ENCODE data around the gene PLXNB2. TPM values are rescaled to one million over a fixed set of nuclear protein-coding genes. Genes with fewer than 3 reads are reported as not detected.

PLXNB2 gene
- total RNA-seq, 4 donors from 2014 or later: 8.0 to 11.8 (median 9.0) TPM

GRCh38 chr22:50300620-50301257 is 6.7 kb downstream of the PLXNB2 start:
- DNase-seq (no peak), ATAC-seq (no peak)
- no peaks in the 10 kb centered on the region for H3K9me3 ChIP-seq
- H3K4me3 ChIP-seq: no peak overlapping the region
- TF ChIP-seq POLR2A (IDR thresholded peaks at IDR 0.05): no peak
- TF ChIP-seq CTCF (IDR thresholded peaks at IDR 0.05 in 4 of 5, conservative IDR thresholded peaks at IDR 0.05 in 1 of 5): no peak
- no peaks in the 10 kb centered on the region for H3K36me3 ChIP-seq
- in situ Hi-C loops (cut with MboI; ENCODE audit: low sequenced_read_pairs in 4 of 4) (no loop called here), intact Hi-C loops (cut with DNase I; ENCODE audit: low total_unique reads) (no loop called here)
- peaks cover 16 to 25% of the 10 kb centered on the region in 2 donors for H3K4me1 ChIP-seq
- no peaks in the 10 kb centered on the region for H3K27me3 ChIP-seq
- no peak overlapping the region for H3K27ac ChIP-seq

GRCh38 chr22:50299785-50300619 is 7.4 kb downstream of the PLXNB2 start:
- Histone ChIP-seq H3K9me3 (no peaks in the 10 kb centered on the region), H3K4me3 (peak overlapping the region; percentile 5 to 13 (median 12)), H3K27me3 (no peaks in the 10 kb centered on the region), H3K36me3 (no peaks in the 10 kb centered on the region), H3K27ac (no peak overlapping the region), H3K4me1 (peaks cover 8 to 18% of the 10 kb centered on the region in 2 donors)
- in situ Hi-C loops (cut with MboI; ENCODE audit: low sequenced_read_pairs in 4 of 4): no loop called here
- intact Hi-C loops (cut with DNase I; ENCODE audit: low total_unique reads): no loop called here
- no peak for DNase-seq
- no peak for TF ChIP-seq POLR2A (IDR thresholded peaks at IDR 0.05)
- TF ChIP-seq CTCF (IDR thresholded peaks at IDR 0.05 in 4 of 5, conservative IDR thresholded peaks at IDR 0.05 in 1 of 5): no peak
- no peak for ATAC-seq

GRCh38 chr22:50298937-50299784 is 8.3 kb downstream of the PLXNB2 start:
- no peaks in the 10 kb centered on the region for H3K9me3 ChIP-seq
- ATAC-seq (no peak), DNase-seq (no peak)
- no peaks in the 10 kb centered on the region for H3K27me3 ChIP-seq
- H3K4me3 ChIP-seq: peak overlapping the region; percentile 5 to 13 (median 12)
- no peak overlapping the region for H3K27ac ChIP-seq
- in situ Hi-C loops (cut with MboI; ENCODE audit: low sequenced_read_pairs in 4 of 4) (no loop called here), intact Hi-C loops (cut with DNase I; ENCODE audit: low total_unique reads) (no loop called here)
- no peak for TF ChIP-seq POLR2A (IDR thresholded peaks at IDR 0.05)
- no peak for TF ChIP-seq CTCF (IDR thresholded peaks at IDR 0.05 in 4 of 5, conservative IDR thresholded peaks at IDR 0.05 in 1 of 5)
- H3K36me3 ChIP-seq: no peaks in the 10 kb centered on the region
- peaks cover 11 to 12% of the 10 kb centered on the region in 2 donors for H3K4me1 ChIP-seq

GRCh38 chr22:50298266-50298637 is 9.2 kb downstream of the PLXNB2 start:
- no peak for DNase-seq
- no peak overlapping the region for H3K27ac ChIP-seq
- intact Hi-C loops (cut with DNase I; ENCODE audit: low total_unique reads): no loop called here

More at GRCh38 chr22:50298266-50298637, 9.2 kb downstream of the PLXNB2 start:
- Histone ChIP-seq H3K27me3 (no peaks in the 10 kb centered on the region), H3K9me3 (no peaks in the 10 kb centered on the region), H3K36me3 (no peaks in the 10 kb centered on the region), H3K4me1 (peaks cover 12 to 13% of the 10 kb centered on the region in 2 donors), H3K4me3 (no peak overlapping the region)
- no peak for ATAC-seq
- TF ChIP-seq CTCF (IDR thresholded peaks at IDR 0.05 in 4 of 5, conservative IDR thresholded peaks at IDR 0.05 in 1 of 5) (no peak), POLR2A (IDR thresholded peaks at IDR 0.05) (no peak)
- in situ Hi-C loops (cut with MboI; ENCODE audit: low sequenced_read_pairs in 4 of 4): no loop called here

All from gastrocnemius medialis (tissue), 4 donors.